ENCODE measurements around the gene HTT.
"Not testable (repeated sequence)": the region's sequence is repeated elsewhere in the genome, so short reads cannot be mapped to it uniquely, and the experiment has no call there.

Gene HTT

DNA sequence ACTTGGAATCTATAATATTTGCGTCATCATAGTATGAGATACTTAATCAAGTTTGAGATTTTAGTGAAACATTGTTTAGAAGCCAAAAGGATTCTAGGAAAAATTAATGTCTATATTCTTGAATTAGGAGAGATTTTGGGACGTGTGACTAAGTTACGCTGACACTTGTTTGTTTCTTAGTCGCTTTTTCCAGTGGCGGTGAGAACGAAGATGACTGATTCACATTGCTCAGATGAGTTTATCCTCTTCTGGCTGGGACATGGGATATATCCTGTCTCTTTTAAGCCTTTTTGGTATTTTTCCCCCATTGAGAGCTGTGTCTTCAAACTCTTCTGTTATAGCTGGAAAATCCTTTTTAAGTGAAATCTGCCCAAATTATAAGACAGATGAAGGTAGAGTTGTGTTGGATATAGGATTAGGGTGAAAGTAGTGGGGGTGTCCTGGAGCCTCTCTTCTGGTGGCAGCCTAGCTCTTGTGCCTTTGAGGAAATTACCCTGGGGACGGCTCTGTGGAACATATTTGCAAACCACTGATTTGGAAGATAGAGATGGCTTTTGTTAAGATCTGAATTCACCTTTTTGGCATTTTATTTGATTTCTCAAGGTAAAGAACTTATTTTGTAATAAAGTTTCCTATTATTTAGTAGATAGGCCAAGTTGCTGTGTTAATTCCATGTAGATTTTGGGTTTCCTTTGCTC, 49.7 kb downstream of the HTT start:
- no peak for DNase-seq

DNA sequence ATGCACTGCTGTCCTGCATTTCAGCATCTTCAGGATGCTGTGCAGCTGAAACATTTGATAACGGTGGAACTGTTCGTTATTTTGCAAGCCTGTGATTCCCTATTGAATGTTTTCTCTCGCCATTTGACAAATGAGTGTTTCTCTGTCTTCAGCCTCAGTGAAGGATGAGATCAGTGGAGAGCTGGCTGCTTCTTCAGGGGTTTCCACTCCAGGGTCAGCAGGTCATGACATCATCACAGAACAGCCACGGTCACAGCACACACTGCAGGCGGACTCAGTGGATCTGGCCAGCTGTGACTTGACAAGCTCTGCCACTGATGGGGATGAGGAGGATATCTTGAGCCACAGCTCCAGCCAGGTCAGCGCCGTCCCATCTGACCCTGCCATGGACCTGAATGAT, 52.6 kb downstream of the HTT start:
- DNase-seq: no peak

DNA sequence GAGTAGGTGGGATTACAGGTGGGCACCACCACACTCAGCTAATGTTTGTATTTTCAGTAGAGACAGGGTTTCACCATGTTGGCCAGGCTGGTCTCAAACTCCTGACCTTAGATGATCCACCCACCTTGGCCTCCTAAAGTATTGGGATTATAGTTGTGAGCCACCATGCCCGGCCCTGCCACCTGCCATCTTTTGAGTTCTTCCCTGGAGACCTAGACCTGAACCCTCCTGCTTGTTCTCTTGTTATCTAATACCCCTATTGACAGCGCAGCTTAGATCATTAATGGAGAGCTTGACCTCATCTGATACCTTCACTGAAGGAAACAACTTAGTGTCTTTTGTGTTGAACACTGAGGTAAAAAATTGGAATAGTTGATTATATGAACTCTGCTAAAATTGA, 53.6 kb downstream of the HTT start:
- DNase-seq: no peak

DNA sequence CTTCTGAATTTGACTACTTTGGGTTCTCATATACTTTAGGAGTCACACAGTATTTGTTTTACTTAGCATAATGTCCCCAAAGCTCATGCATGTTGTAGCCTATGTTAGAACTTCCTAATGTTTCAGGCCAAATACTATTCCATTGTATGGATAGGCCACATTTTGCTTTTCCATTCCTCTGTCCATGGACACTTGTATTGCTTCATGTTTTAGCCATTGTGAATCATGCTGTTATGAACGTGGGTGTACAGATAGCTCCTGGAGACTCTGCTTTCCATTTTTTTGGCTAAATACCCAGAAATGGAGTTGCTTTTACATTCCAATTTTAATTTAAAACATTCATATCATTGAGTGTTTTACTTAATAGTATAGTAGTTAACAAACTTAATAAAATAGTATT, 54.5 kb downstream of the HTT start:
- DNase-seq: no peak

DNA sequence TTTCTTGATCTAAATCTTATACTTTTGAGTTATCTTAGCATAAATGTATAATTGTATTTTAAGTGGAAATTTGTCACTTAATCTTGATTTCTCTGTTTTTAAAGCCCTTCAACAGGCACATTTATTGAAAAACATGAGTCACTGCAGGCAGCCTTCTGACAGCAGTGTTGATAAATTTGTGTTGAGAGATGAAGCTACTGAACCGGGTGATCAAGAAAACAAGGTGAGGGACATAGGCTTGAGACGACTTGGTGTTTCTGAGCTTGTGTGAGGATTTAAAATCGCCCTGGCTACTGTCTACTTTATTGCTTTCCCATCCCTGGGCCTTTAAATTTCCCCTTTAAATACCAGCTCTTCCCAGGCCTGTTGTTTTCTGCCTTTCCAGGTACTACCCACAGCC, 55.7 kb downstream of the HTT start:
- no peak for DNase-seq

DNA sequence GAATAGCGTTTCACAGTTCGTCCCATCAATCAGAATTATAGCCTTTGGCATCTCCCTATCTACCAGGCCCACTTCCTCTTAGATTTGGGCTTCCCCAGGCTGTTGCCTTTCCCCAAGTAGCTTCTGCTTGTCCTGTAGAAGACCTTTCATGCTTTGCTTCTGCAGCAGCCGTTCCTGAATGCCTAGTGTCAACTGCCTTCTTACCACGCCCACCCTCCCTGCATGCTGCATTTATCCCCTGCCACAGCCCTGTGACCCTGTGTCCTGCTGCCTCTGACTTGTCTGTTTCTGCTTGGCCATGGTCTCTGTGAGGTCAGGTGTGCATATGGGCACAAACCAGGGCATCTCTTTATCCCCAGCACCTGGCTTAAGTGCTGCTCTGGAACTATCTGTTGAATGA, 56.3 kb downstream of the HTT start:
- no peak for DNase-seq

DNA sequence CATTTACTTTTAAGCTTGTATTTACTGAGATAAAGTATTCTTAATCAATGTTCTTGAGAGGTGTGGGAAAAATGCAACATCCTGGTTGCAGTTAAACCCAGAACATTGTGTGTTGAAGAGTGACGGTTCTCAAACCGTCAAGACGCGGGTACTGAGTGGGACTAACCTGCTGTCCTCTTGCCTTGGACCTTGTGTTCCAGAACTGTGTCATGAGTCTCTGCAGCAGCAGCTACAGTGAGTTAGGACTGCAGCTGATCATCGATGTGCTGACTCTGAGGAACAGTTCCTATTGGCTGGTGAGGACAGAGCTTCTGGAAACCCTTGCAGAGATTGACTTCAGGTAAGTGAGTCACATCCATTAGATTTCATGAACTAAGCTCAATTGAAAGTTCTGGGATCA, 59.7 kb downstream of the HTT start:
- no peak for DNase-seq

DNA sequence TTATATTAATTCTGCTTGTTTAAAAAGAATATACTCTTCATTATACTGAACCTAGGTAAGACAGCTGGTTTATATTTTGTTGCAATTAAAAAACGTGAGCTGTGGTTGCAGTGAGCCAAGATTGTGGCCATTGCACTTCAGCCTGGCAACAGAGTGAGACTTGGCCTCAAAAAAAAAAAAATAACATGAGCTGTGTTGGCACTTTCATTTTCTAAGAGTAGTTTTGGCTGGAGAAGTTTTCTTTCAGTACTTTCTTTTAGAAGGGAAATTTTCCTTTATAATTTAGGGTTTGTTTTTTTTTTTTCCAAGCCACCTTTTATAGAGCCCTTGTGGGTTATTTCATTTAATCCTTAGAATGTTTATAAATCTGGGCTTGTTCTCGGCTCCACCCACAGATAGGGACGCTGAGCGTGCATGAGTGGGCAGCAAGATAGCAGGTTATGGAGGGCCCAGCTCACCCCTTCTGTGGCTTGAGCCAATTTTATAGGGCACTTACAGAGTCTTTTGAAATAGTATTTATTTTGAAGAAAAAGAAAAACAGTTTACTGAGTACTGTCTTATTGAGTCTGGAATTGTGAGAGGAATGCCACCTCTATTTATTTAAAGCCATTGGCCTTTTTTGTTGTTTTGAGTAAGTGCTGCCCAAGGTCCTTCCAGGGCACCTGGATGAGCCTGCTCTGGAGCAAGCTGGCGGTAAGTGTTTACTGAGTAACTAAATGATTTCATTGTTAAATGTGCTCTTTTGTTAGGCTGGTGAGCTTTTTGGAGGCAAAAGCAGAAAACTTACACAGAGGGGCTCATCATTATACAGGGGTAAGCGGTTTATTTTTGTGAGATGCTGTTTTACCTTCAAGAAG, 60.9 kb downstream of the HTT start:
- no peak for DNase-seq

DNA sequence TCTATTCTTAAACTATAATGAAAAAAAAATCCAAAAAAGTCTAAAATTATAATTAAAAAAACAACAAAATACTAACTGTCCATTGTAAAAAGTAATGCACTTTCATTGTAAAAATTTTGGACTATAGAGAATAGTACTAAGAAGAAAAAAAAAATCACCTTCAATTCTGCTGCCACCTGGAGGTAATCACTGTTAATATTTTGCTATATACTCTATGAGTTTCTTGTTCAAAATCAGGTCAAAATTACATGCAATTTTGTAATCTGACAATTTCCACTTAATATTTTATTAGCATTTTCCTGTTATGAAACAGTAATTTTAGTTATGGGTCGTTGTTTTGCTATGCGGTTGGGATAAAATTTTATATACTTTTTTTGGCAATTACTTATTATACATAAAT, 62.0 kb downstream of the HTT start:
- DNase-seq: no peak

DNA sequence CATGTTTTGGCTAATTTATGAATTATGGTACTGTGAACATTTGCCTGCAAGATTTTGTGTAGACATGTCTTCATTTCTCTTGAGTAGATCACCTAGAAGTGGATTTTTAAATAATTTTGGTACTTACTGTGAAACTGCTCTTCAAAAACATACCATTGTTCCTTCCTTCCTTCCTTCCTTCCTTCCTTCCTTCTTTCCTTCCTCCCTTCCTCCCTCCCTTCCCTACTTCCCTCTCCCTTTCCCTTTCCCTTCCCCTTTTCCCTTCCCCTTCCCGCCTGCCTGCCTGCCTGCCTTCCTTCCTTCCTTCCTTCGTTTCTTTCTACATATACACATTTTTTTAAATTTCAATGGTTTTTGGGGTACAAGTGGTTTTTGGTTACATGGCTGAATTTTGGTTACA, 63.4 kb downstream of the HTT start:
- no peak for DNase-seq

DNA sequence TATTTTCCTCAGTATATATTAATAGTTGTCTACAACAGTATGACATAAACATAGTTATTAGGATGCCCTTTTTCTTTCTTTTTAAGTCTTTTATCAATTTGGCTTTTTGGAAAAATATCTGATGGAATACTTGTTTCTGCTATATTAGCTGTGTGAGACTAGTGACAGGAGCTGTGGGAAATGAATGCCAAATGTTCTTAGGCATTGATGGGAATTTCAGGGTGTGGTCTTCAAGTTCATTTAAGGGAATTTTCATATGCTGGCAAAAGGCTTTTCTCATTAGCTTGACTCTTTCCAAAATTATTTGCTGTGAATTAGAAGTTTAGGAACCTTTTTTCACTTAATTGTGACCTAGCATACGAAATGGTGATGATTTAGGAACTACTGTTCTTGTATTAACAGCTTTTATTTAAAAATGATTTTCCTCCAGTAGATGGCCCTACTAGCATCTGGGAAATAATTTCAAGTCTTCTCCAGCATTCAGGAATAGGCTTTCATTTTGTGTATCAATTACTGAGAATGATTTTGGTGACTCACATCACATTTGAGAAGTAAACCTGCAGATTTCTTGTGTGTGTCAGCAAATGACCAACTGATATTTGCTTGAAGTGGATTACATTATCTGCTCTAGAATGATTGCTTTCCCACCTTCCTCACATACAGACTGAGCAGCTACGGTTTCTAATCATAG, 70.9 kb downstream of the HTT start:
- DNase-seq: no peak

DNA sequence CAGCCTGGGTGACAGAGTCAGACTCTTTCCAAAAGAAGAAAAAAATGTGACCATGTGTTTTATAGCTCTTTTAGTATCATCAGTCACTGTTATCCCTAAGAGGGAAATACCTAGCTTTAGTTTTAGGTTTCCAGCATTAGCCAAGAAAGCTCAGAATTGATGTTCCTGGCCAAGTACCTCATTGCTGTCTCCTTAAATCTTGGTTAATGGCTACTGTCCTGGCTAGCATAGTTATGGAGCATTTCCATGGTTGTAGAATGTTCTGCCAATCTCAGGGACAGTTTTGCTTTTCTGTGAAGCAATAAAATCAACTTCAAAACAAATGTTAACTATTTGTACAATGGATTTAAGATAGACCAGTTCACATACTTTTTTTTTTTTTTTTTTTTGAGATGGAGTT, 74.4 kb downstream of the HTT start:
- no peak for DNase-seq

DNA sequence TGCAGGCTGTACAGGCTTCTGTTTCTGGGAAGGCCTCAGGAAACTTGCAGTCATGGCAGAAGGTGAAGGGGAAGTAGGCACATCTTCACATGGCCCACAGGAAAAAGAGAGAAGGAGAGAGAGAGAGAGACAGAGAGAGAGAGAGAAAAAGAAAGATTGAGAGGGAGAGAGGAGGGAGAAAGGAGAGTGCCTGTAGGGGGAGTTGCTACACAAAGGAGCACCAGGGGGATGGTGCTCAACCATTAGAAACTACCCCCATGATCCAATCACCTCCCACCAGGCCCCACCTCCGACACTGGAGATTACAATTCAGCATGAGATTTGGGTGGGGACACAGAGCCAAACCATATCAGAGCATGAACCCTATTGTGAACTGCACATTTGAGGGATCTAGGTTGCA, 76.8 kb downstream of the HTT start:
- DNase-seq: not testable (repeated sequence)

DNA sequence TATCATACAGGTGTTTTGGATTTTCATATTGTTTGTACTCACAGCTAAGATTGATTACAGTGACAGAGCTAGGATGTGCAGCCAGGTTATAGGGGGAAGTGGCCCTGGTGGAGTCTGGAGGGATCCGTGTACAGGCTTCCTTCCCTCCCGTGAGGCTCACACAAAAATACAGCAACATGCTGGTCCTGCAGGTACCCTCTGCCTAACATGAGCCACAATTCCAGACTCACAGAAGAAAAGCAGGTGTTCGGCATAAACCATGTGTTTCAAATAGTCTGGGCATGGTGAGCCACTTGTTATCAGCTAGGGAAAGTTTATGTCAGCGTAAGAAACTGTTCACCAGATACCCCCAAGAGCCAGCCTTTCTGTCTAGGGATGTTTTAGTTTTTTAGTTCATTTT, 82.9 kb downstream of the HTT start:
- DNase-seq: no peak

DNA sequence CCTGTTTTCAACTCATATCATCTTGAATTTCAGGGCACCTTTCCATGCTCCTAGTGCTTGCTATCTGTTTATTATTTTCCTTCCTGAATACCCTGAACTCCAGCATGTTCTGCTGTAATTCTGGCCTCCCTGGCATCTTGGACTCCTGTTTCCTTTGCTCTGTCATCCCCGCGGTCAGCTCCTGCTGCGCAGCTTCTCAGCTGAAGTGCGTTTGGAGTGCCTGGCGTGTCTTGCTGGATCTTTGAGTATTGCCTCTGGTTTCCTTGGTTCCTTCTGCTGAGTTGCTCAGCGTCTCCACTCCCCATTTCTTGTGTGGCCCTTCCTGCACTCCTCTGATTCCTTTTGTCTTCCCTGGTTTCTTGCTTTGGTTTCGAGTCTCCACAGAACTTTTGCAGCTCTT, 84.4 kb downstream of the HTT start:
- DNase-seq: no peak

DNA sequence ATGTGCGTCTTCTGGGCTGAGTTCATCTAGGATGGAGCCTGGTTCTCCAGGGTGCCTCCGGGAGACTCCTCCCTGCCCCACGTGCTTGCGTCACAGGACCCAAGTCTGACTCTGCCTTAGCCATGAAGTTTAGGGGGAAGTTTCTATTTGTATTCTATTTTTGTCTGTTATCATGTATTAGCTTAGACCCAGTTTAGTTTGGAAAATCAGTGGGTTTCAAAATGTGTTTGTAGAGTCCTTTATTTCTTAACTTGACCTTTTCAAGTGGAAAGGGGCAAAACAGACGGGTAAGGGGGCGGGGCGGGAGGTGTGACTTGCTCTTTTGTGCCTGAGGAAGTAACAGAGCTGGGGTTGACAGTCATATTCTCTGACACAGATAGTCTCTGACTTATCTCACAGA, 86.0 kb downstream of the HTT start:
- no peak for DNase-seq

DNA sequence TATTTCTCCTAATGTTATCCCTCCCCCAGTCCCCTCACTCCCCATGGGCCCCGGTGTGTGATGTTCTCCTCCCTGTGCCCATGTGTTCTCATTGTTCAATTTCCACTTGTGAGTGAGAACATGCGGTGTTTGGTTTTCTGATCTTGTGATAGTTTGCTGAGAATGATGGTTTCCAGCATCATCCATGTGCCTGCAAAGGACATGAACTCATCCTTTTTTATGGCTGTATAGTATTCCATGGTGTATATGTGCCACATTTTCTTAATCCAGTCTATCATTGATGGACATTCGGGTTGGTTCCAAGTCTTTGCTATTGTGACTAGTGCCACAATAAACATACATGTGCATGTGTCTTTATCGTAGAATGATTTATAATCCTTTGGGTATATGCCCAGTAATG, 86.6 kb downstream of the HTT start:
- DNase-seq: not testable (repeated sequence)

DNA sequence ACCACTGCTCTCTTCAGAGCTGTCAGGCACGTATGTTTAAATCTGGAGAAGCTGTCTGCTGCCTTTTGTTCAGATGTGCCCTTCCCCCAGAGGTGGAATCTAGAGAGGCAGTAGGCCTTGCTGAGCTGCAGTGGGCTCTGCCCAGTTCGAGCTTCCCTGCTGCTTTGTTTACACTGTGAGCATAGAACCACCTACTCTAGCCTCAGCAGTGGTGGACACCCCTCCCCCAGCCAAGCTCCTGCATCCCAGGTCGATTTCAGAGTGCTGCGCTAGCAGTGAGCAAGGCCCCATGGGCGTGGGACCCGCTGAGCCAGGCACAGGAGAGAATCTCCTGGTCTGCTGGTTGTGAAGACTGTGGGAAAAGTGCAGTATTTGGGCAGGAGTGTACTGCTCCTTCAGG, 92.0 kb downstream of the HTT start:
- DNase-seq: not testable (repeated sequence)

DNA sequence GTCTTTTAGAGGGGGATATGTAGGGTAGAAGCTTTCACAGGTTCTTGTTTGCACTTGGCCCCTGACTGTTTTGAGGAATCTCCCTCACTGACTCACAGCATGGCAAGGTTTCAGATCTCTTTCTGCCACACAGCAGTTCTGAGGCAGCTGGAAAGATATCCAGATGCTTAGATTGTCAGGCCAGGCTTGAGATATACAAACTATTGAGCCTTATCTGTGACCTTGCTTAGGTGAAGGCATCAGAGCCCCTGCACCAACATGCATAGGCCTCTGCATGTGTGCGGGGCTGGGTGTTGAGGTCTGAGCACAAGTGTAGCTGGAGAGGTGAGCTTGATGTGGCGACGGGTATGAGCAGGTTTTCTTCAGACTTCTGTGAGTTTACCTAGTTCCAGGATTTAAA, 93.5 kb downstream of the HTT start:
- DNase-seq: no peak

DNA sequence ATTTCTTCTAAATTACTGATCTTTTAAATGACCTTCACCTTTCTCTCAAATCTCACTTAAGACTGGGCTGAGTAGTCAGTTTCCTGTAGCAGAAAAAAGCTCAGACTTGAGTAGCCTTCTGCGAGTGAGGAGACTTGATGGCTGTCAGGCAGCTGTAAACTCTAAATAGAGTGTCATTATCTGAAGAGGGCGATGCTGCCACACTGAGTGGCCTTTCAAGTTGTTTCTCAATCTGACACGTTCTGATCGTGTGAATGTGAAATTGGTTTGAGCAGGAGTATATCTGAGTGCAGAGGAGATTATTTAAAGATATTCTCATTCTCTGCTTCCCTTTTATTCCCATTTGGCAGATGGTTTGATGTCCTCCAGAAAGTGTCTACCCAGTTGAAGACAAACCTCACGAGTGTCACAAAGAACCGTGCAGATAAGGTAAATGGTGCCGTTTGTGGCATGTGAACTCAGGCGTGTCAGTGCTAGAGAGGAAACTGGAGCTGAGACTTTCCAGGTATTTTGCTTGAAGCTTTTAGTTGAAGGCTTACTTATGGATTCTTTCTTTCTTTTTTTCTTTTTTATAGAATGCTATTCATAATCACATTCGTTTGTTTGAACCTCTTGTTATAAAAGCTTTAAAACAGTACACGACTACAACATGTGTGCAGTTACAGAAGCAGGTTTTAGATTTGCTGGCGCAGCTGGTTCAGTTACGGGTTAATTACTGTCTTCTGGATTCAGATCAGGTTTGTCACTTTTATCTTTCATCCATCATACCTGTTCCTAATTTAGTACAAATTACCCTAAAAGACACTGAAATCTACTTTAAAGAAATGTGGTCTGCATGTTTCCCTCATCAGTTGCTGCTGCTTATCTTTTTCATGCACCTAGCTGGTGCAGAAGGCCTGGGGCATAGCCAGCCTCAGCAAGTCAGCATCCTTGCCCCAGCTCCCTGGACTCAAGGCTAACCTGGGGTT, 100.2 kb downstream of the HTT start:
- DNase-seq: no peak

DNA sequence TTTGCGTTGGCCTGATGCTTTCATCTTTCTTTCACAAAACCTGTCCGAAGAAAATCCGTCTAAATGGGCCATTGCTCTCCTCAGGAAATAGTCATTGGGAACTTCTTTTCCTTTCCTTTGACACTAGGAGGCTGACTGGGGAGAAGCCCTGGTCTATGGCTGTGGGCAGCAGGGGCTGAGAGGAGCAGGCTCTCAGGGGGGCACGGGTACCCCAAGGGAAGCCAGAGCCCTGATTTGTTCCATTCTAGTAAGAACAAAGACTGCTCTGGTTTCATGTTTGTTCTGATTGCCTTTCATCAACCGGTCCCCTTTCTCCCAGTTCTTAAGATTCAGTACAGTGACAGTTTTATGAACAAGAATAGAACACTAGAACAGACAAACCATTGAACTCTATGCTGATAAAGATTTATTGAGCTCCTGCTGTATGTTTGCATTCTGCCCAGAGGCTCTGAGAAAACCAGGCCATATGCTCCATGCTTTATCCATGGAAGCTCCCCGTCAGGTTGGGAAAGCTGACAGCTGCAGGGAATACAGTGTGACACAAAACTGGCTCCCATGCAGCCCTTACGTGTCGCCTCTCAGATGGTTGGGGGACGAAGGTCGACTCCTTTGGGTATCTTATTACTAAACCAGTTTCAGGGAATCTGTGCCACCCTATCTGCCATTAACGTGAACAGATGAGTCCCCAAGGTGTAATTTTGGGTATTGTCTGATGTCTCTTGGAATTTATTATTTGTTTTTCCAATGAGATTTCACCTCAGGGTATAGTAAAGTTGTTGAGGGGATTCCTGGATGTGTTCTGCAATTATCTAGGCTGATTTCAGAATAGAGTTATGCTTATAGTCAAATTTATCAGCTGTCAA, 102.1 kb downstream of the HTT start:
- DNase-seq: no peak

DNA sequence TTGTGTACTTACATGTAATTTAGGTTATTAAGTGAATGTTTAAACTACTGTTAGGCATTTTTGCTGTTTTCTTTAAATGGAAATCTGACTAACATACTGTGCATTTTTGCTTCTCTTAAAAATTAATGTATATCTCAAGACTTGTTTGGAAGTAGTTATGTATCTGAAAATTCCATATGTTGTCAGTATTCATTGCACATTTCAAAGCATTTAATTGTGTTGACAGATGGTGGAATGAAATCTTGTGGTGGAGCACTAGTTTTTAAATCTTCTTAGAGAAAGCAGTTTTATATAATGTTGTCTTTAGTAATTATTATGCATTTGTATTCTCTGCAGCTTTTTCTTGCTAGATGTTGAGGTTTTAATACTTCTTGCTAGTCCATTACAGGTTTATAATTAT, 102.9 kb downstream of the HTT start:
- no peak for DNase-seq

All from left hindlimb (tissue), 1 donor.